ENCODE data around the gene TPBG. TPM values are rescaled to one million over a fixed set of nuclear protein-coding genes. Genes with fewer than 3 reads are reported as not detected.

TPBG gene, protein sequence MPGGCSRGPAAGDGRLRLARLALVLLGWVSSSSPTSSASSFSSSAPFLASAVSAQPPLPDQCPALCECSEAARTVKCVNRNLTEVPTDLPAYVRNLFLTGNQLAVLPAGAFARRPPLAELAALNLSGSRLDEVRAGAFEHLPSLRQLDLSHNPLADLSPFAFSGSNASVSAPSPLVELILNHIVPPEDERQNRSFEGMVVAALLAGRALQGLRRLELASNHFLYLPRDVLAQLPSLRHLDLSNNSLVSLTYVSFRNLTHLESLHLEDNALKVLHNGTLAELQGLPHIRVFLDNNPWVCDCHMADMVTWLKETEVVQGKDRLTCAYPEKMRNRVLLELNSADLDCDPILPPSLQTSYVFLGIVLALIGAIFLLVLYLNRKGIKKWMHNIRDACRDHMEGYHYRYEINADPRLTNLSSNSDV
- 32.6 to 47.3 TPM (median 41.3 TPM) in 5 replicates for total RNA-seq (2022; extraction: Qiagen RNA extraction; ENCODE audit: low read depth)

DNA sequence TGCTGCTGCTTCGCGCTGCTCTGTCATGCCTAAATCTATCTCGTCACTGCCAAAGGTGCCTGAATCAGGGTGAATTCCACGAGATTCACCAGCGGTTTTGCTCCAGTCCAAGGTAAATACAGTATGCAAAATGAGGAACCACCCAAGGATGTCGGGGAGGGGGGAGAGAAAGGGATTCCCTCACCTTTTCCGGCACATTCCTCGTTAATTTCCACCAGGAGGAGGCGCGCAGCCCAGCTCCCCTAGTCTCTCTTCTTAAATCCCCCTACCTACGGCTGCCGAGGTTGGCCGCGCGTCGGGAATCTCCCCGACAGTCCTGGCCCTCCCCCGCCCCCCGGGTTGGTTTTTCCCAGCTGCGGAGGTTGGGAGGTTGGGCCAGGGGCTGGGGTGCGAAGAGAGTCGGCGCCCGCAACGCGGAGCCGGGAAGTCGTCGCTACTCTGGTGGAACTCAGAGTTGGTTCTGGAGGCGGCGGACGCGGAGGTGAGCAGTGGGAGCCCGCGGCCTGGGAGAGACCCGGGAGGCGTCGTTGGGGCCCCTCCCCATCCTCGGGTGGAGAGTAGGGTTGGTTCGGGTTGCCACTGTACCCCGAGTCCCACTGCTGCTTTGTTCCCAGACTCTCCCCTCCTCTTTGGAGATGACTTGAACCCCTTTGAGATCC lies at the start of gene TPBG:
TSS of gene TPBG (plus strand) at position 390 of the 659 bp plus-strand sequence. CDS start 1,145 bp downstream, outside the sequence.

Other genes with a start within 250 kb of the TPBG start
- 19.0 to 37.7 TPM (median 31.8 TPM) in 5 replicates for gene IBTK, start 116.1 kb upstream of the TPBG start, total RNA-seq (2022; extraction: Qiagen RNA extraction; ENCODE audit: low read depth)

Measured in A549 treated with ZK216348 at 1 μM for 4 hours (cell line).